ENCODE data around the gene BDH1. TPM values are rescaled to one million over a fixed set of nuclear protein-coding genes. Genes with fewer than 3 reads are reported as not detected.

Gene BDH1
- total RNA-seq: 13.4 and 15.0 TPM in 2 replicates

GRCh38 chr3:197555281-197556261, at the start of gene BDH1:
TSS of gene BDH1 (minus strand) at chr3:197555968. CDS start at chr3:197546443, 9,525 bp downstream.

Other genes with a start within 250 kb of the BDH1 start
- gene RUBCN, start 180.9 kb upstream of the BDH1 start, total RNA-seq: 9.9 and 13.4 TPM in 2 replicates
- gene FYTTD1, start 193.9 kb upstream of the BDH1 start, total RNA-seq: 60.1 and 82.5 TPM in 2 replicates
- gene LRCH3, start 235.3 kb upstream of the BDH1 start, total RNA-seq: 15.4 and 58.6 TPM in 2 replicates